K562 (cell line): ENCODE results near the gene CTNNA3. TPM values are rescaled to one million over a fixed set of nuclear protein-coding genes. Genes with fewer than 3 reads are reported as not detected.

ENCODE experiments used
- ATAC-seq: fragments of 200-7000 bp; cut with Tn5 transposase; 3 replicates; pipeline ENCODE4 v1.9.1; 2020; ENCODE audit warnings: moderate library complexity
- BruUV-seq: library from RNA; stranded (reverse); fragments of 400-500 nt; replicated peaks from 2 replicates; lab custom pipeline; 2021; lab: Mats Ljungman, UMichigan
- CTCF ChIA-PET: fragments of 300-600 bp; formaldehyde crosslinking; extraction: SDS; loops from one replicate; lab custom pipeline; 2021; ENCODE audit warnings: low intra/inter-chr PET ratio; lab: Yijun Ruan, JAX
- POLR2A ChIA-PET: fragments of 300-600, 350-650 bp; sonication (Branson Sonifier 250); formaldehyde crosslinking; extraction: SDS; loops from one replicate; lab custom pipeline; 2021; ENCODE audit warnings: antibody characterized with exemption, inconsistent platforms; lab: Yijun Ruan, JAX
- DNase-seq, 4 experiments: peaks; one replicate each; pipeline versions ENCODE4 v3.0.0 to v3.0.0-alpha.2; 2011 to 2018; ENCODE audit warnings: low spot score in 3 of 4, mixed read lengths in 3 of 4; ENCODE audit errors: extremely low read depth in 1 of 4
- FAIRE-seq: peaks from 2 replicates; lab custom pipeline; 2011; peaks lifted over from hg19 to GRCh38; lab: Jason Lieb, UNC
- H2AFZ ChIP-seq: 2 replicates; pipeline ENCODE4 v1.6.0; 2011; ENCODE audit warnings: low read depth, low read length, control low read depth, inconsistent platforms
- H3K27ac ChIP-seq: fragments of 200-600 bp; 3 replicates; pipeline ENCODE4 v1.8.0; 2011; ENCODE audit warnings: low read depth, mild to moderate bottlenecking, control low read depth, inconsistent platforms, low read length, moderate library complexity, mixed read lengths; ENCODE audit errors: extremely low read depth
- H3K27me3 ChIP-seq, 2 experiments: fragments of 300-600 bp in 1 of 2; 2 replicates in 1 of 2; 3 replicates in 1 of 2; pipeline versions ENCODE4 v1.6.0 to v1.8.0; 2011; ENCODE audit warnings: inconsistent platforms in 2 of 2, low read length in 2 of 2, mild to moderate bottlenecking in 1 of 2, mixed read lengths in 1 of 2, moderate library complexity in 1 of 2; ENCODE audit not compliant: control insufficient read depth in 2 of 2, insufficient read depth in 2 of 2
- H3K36me3 ChIP-seq: fragments of 300-600 bp; 3 replicates; pipeline ENCODE4 v1.8.0; 2011; ENCODE audit warnings: mild to moderate bottlenecking, low read length, inconsistent platforms; ENCODE audit not compliant: control insufficient read depth, insufficient read depth
- H3K4me1 ChIP-seq, 2 experiments: fragments of 200-600 bp in 1 of 2; replicated peaks in 1 of 2; 2 replicates in 1 of 2; 3 replicates in 1 of 2; pipeline versions ENCODE4 v1.5.1 to v1.8.0; 2011; ENCODE audit warnings: inconsistent platforms in 2 of 2, low read length in 2 of 2, mild to moderate bottlenecking in 1 of 2, mixed read lengths in 1 of 2, moderate library complexity in 1 of 2; ENCODE audit not compliant: control insufficient read depth in 2 of 2, insufficient read depth in 2 of 2
- H3K4me2 ChIP-seq: 2 replicates; pipeline ENCODE4 v1.6.1; 2011; ENCODE audit warnings: low read length, control low read depth, inconsistent platforms, mixed read lengths; ENCODE audit not compliant: insufficient read depth
- H3K4me3 ChIP-seq: fragments of 200-600 bp; sonication (generic), shearing (Covaris generic); 2 replicates; pipeline ENCODE4 v1.5.1; 2016; ENCODE audit warnings: control low read depth, inconsistent platforms
- H3K79me2 ChIP-seq: fragments of 200-600 bp; 3 replicates; pipeline ENCODE4 v1.8.0; 2011; ENCODE audit warnings: low read length, inconsistent platforms; ENCODE audit not compliant: control insufficient read depth, insufficient read depth
- H3K9ac ChIP-seq, 2 experiments: 2 replicates each; pipeline versions ENCODE4 v1.6.0 to v1.6.1; 2011; ENCODE audit warnings: low read depth in 2 of 2, low read length in 2 of 2, control low read depth in 1 of 2, inconsistent platforms in 1 of 2, mild to moderate bottlenecking in 1 of 2, mixed read lengths in 1 of 2; ENCODE audit not compliant: insufficient read depth in 1 of 2
- H3K9me1 ChIP-seq: one replicate; pipeline ENCODE4 v1.6.0; 2011; ENCODE audit warnings: inconsistent platforms, mild to moderate bottlenecking, low read length, moderate library complexity; ENCODE audit not compliant: control insufficient read depth, insufficient read depth
- H3K9me3 ChIP-seq: replicated peaks from 2 replicates; pipeline ENCODE4 v1.5.1; 2011; ENCODE audit warnings: low read depth, low read length, inconsistent platforms; ENCODE audit not compliant: control insufficient read depth, insufficient read depth
- H4K20me1 ChIP-seq: replicated peaks from 2 replicates; pipeline ENCODE4 v1.6.1; 2011; ENCODE audit warnings: low read length, inconsistent platforms, mixed read lengths; ENCODE audit not compliant: control insufficient read depth, insufficient read depth
- AFF4 ChIP-seq: sonication (generic); formaldehyde crosslinking; IDR thresholded peaks from 2 replicates; pipeline ENCODE4 v1.8.0; 2023; ENCODE audit warnings: mild to moderate bottlenecking, missing genetic modification reagents
- ARID1B ChIP-seq: fragments of 450-650 bp; IDR thresholded peaks from 2 replicates; pipeline ENCODE4 v1.6.1; 2016; ENCODE audit warnings: antibody characterized with exemption, mild to moderate bottlenecking, inconsistent platforms
- CCNT2 ChIP-seq: IDR thresholded peaks from 2 replicates; pipeline ENCODE4 v1.6.1; 2011; ENCODE audit warnings: borderline replicate concordance, low read depth, mild to moderate bottlenecking, moderate library complexity, mixed read lengths, low read length; ENCODE audit not compliant: insufficient read length; ENCODE audit errors: extremely low read depth
- DDX20 ChIP-seq: fragments of 450-650 bp; IDR thresholded peaks from 2 replicates; pipeline ENCODE4 v1.6.1; 2016; ENCODE audit warnings: missing genetic modification characterization, low read depth, mild to moderate bottlenecking, missing compliant biosample characterization, moderate library complexity
- SIRT6 ChIP-seq: IDR thresholded peaks from one replicate; pipeline ENCODE4 v1.6.1; 2012; ENCODE audit warnings: low read depth, mild to moderate bottlenecking, control low read depth, inconsistent platforms, low read length, moderate library complexity
- THRB ChIP-seq: fragments of 450-650 bp; formaldehyde crosslinking; conservative IDR thresholded peaks from 2 replicates; pipeline ENCODE4 v1.4.0; 2022; ENCODE audit warnings: mild to moderate bottlenecking, missing genetic modification characterization
- ZNF143 ChIP-seq: sonication (generic); formaldehyde crosslinking; IDR thresholded peaks from 2 replicates; pipeline ENCODE4 v1.9.0; 2022; ENCODE audit warnings: mild to moderate bottlenecking, missing genetic modification reagents
- ZNF146 ChIP-seq: IDR thresholded peaks from one replicate; pipeline ENCODE4 v1.6.1; 2018; ENCODE audit warnings: missing compliant biosample characterization; ENCODE audit not compliant: unreplicated experiment
- ZNF232 ChIP-seq: sonication (generic); formaldehyde crosslinking; IDR thresholded peaks from 2 replicates; pipeline ENCODE4 v1.8.0; 2022; ENCODE audit warnings: mild to moderate bottlenecking, missing genetic modification reagents
- ZNF316 ChIP-seq: fragments of 450-650 bp; IDR thresholded peaks from 2 replicates; pipeline ENCODE4 v1.6.1; 2016
- ZNF444 ChIP-seq: fragments of 250-450 bp; sonication (Bioruptor Pico); IDR thresholded peaks from 2 replicates; pipeline ENCODE4 v1.4.0; 2020; ENCODE audit warnings: mild to moderate bottlenecking, moderate library complexity
- ZNF507 ChIP-seq: conservative IDR thresholded peaks from 2 replicates; pipeline ENCODE4 v1.6.1; 2017; ENCODE audit warnings: missing genetic modification characterization, missing compliant biosample characterization
- ZNF57 ChIP-seq: fragments of 450-650 bp; formaldehyde crosslinking; IDR thresholded peaks from 2 replicates; pipeline ENCODE4 v1.4.0; 2020; ENCODE audit warnings: mild to moderate bottlenecking, moderate library complexity
- in situ Hi-C: fragments of 300-500 bp; cut with MboI; formaldehyde crosslinking; loops from 4 replicates; pipeline ENCODE4 v1.15.0; 2018; ENCODE audit warnings: inconsistent platforms, mixed read lengths
- intact Hi-C: fragments of 100-400 bp; cut with micrococcal nuclease; formaldehyde crosslinking; loops from 2 replicates; pipeline ENCODE4 v1.14.2; 2022
- polyA plus RNA-seq, 8 experiments: library from polyadenylated mRNA; depleted of rRNA in 4 of 8; stranded (reverse) in 5 of 8; unstranded in 3 of 8; fragments of >200 nt; fragmentation: Nextera tagmentation in 2 of 8; fragmentation: Illumina TruSeq in 1 of 8; extraction: Ambion mirVana in 2 of 8; extraction: Trizol in 1 of 8; gene quantifications; 2 replicates each; pipeline versions ENCODE4 v1.2.1 to v1.2.3, GENCODE V29; 2011 to 2014; ENCODE audit warnings: inconsistent platforms in 1 of 8, missing spikeins in 1 of 8
- total RNA-seq, 7 experiments: library from RNA; depleted of rRNA in 6 of 7; stranded (reverse); fragments of >200 nt in 6 of 7; fragmentation: Illumina TruSeq in 2 of 7; extraction: Trizol in 2 of 7; gene quantifications; 2 replicates each; pipeline versions ENCODE4 v1.2.1 to v1.2.3, GENCODE V29; 2011 to 2021; ENCODE audit warnings: low replicate concordance in 1 of 7
- TF ChIP-seq, protein P1 (sequence below): fragments of 250-450 bp; sonication (Bioruptor Pico); IDR thresholded peaks from 2 replicates; pipeline ENCODE4 v1.8.0; 2021; ENCODE audit warnings: moderate library complexity, mild to moderate bottlenecking, inconsistent platforms

Gene CTNNA3
- total and polyA plus RNA-seq, 9 of the 15 experiments (the other 6 are each of a cell fraction or from before 2014, with no cell fraction given), result 0.04 TPM; not detected in 8

GRCh38 chr10:66656499-66656898, 1039.5 kb downstream of the CTNNA3 start:
- H3K4me1 ChIP-seq, result no peaks in the 10 kb centered on the region
- ATAC-seq (no peak), FAIRE-seq (no peak), DNase-seq (no peak)
- no peaks in the 10 kb centered on the region for H4K20me1 ChIP-seq
- H3K4me2 ChIP-seq, result no peak overlapping the region
- intact Hi-C loops (no loop called here), in situ Hi-C loops (no loop called here)
- no peaks in the 10 kb centered on the region for H3K79me2 ChIP-seq
- H2AFZ ChIP-seq, result no peak overlapping the region
- no TSS peak for BruUV-seq
- ChIA-PET CTCF (no interaction called here), POLR2A (no interaction called here)
- H3K9me1 ChIP-seq, result no peaks in the 10 kb centered on the region
- H3K27me3 ChIP-seq, result no peaks in the 10 kb centered on the region
- no peak for TF ChIP-seq AFF4
- TF ChIP-seq ZNF507, result no peak
- TF ChIP-seq ZNF143, result no peak
- TF ChIP-seq SIRT6, result no peak
- TF ChIP-seq ZNF146, result no peak
- TF ChIP-seq DDX20 (tag), result no peak
- no peak for TF ChIP-seq CCNT2
- no peak for TF ChIP-seq ZNF444 (CRISPR knock-in tag)
- TF ChIP-seq THRB (CRISPR knock-in tag), result no peak
- TF ChIP-seq, protein P1, sequence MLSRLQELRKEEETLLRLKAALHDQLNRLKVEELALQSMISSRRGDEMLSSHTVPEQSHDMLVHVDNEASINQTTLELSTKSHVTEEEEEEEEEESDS, result no peak
- no peak for TF ChIP-seq ARID1B
- TF ChIP-seq ZNF57, result no peak
- no peak for TF ChIP-seq ZNF232 (CRISPR knock-in tag)
- TF ChIP-seq ZNF316, result no peak
- no peak overlapping the region for H3K4me3 ChIP-seq
- H3K9ac ChIP-seq, result no peak overlapping the region
- no peaks in the 10 kb centered on the region for H3K9me3 ChIP-seq
- no peak overlapping the region for H3K27ac ChIP-seq
- no peaks in the 10 kb centered on the region for H3K36me3 ChIP-seq
